Fibroblast of lung (primary cell): ENCODE measurements around the gene KIF6.

Experiments used
- CTCF ChIP-seq, 2 donors: IDR thresholded peaks in 1 of 2; conservative IDR thresholded peaks in 1 of 2; 1 replicate in 1 of 2; 2 replicates in 1 of 2; pipeline ENCODE4 v1.5.1; 2011 to 2012; ENCODE audit warnings: low read length in 2 of 2, control low read depth in 1 of 2, inconsistent platforms in 1 of 2, low read depth in 1 of 2, mild to moderate bottlenecking in 1 of 2
- EZH2 ChIP-seq: IDR thresholded peaks from 2 replicates; pipeline ENCODE4 v1.5.1; 2012; ENCODE audit warnings: low read length, control low read depth, mild to moderate bottlenecking; ENCODE audit errors: missing control alignments

GRCh38 chr6:39407446-39407993 lies 317.7 kb downstream of the KIF6 start:
- no peak for TF ChIP-seq CTCF (conservative IDR thresholded peaks at IDR 0.05 in 1 of 2, IDR thresholded peaks at IDR 0.05 in 1 of 2; ENCODE audit: low read depth in 1 of 2, low read length in 2 of 2)
- TF ChIP-seq EZH2, result no peak
